ENCODE results near the gene ACVR1B.
A peak's percentile ranks its signal among the peaks of the same experiment; 100 is the strongest.

ACVR1B gene

GRCh38 chr12:52011602-52012214, 60.2 kb downstream of the ACVR1B start:
- DNase-seq (ENCODE audit: insufficient read length, low spot score) (no peak), FAIRE-seq (no peak)
- TF ChIP-seq POLR2AphosphoS5 (IDR thresholded peaks at IDR 0.05; ENCODE audit: low read depth, low read length), result no peak
- TF ChIP-seq POLR2A (IDR thresholded peaks at IDR 0.05; ENCODE audit: low read depth, low read length), result no peak
- TF ChIP-seq SPI1 (IDR thresholded peaks at IDR 0.05; ENCODE audit: low read depth, low read length), result no peak
- no peak for TF ChIP-seq PAX5 (IDR thresholded peaks at IDR 0.05; ENCODE audit: insufficient read depth, low read length, severe bottlenecking)
- no peak for TF ChIP-seq POU2F2 (IDR thresholded peaks at IDR 0.05; ENCODE audit: low read depth, low read length)
- no peak for TF ChIP-seq TAF1 (IDR thresholded peaks at IDR 0.05; ENCODE audit: low read depth, low read length)

DNA sequence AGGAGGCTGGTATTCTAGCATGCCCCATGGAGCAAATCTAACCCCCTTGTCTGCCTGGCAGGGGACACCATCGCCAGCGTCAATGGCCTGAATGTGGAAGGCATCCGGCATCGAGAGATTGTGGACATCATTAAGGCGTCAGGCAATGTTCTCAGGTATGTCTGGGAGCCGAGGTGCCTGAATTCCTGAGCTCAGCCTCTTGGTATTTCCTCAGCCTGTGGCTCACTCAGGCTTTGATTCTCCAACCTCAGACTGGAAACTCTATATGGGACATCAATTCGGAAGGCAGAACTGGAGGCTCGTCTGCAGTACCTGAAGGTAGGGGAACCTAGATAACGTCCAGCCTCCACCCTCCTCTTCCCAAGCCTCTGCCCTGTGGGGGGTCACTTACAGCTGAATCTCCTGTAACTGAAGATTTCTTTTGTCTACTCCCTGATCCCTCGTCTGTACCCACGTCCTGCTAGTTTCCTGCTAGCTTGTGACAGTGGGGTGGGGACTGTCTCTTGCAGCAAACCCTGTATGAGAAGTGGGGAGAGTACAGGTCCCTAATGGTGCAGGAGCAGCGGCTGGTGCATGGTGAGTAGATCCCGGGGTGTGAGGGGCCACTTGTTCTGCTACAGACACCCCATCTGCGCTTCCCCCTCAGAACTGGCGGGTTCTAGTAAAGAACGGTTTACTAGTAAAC, 62.3 kb downstream of the ACVR1B start:
- FAIRE-seq (no peak), DNase-seq (ENCODE audit: insufficient read length, low spot score) (no peak)
- TF ChIP-seq PAX5 (IDR thresholded peaks at IDR 0.05; ENCODE audit: insufficient read depth, low read length, severe bottlenecking) (no peak), SPI1 (IDR thresholded peaks at IDR 0.05; ENCODE audit: low read depth, low read length) (no peak), POLR2A (IDR thresholded peaks at IDR 0.05; ENCODE audit: low read depth, low read length) (no peak), POLR2AphosphoS5 (IDR thresholded peaks at IDR 0.05; ENCODE audit: low read depth, low read length) (no peak), TAF1 (IDR thresholded peaks at IDR 0.05; ENCODE audit: low read depth, low read length) (no peak), POU2F2 (IDR thresholded peaks at IDR 0.05; ENCODE audit: low read depth, low read length) (no peak)

DNA sequence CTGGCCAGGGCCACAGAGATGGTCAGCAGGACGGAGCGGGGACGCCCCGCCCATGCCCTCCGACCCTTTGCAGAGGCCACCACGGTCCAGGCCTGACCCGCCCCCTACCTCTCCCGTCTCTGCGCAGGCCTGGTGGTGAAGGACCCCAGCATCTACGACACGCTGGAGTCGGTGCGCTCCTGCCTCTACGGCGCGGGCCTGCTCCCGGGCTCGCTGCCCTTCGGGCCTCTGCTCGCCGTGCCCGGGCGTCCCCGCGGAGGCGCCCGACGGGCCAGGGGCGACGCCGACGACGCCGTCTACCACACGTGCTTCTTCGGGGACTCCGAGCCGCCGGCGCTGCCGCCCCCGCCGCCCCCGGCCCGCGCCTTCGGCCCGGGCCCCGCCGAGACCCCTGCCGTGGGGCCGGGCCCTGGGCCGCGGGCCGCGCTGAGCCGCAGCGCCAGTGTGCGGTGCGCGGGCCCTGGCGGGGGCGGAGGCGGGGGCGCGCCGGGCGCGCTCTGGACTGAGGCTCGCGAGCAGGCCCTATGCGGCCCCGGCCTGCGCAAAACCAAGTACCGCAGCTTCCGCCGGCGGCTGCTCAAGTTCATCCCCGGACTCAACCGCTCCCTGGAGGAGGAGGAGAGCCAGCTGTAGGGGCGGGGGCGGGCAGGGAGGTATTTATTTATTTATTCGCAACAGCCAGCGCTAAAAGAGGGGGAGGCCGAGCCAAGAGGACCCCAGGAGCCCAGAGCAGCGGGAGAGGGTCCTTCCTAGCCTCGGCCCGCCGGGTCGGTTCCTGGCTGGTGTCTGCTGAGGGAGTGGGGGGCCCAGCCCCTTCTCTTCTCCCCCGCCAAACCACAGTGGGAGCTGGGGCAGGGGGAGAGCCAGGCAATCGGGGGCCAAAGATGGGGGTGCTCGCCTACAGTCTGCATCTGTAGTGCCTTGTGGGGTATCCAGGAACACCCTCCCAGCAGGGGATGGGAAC, 63.4 kb downstream of the ACVR1B start:
- TF ChIP-seq SPI1 (IDR thresholded peaks at IDR 0.05; ENCODE audit: low read depth, low read length) (no peak), TAF1 (IDR thresholded peaks at IDR 0.05; ENCODE audit: low read depth, low read length) (no peak), POLR2A (IDR thresholded peaks at IDR 0.05; ENCODE audit: low read depth, low read length) (no peak), POLR2AphosphoS5 (IDR thresholded peaks at IDR 0.05; ENCODE audit: low read depth, low read length) (no peak), PAX5 (IDR thresholded peaks at IDR 0.05; ENCODE audit: insufficient read depth, low read length, severe bottlenecking) (no peak), POU2F2 (IDR thresholded peaks at IDR 0.05; ENCODE audit: low read depth, low read length) (no peak)
- FAIRE-seq (no peak), DNase-seq (ENCODE audit: insufficient read length, low spot score) (no peak)

DNA sequence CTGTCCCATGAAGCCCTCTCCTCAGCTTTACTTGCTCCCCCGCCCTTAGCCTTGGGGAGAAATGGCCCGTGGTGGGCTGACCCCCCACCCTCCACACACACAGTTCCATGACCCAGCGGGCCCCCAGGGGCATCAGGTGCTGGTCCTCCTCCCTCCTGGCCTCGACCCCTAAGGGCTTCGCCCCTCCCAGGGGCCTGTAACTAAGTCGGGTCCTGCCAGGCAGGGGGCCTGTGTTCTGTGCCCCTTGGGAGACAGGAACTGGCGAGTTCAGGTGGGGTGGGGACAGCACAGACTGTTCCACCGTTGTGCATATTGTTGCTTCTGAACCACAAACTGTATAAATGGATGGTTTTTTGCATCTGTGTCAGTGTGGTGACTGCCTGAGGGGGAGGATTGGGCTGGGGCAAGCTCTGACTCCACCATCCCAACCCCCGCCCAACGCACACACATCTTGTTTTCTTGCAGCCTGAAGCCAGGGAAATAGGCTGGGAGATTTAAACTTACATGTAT, 64.1 kb downstream of the ACVR1B start:
- DNase-seq (ENCODE audit: insufficient read length, low spot score) (no peak), FAIRE-seq (no peak)
- TF ChIP-seq TAF1 (IDR thresholded peaks at IDR 0.05; ENCODE audit: low read depth, low read length) (no peak), POLR2A (IDR thresholded peaks at IDR 0.05; ENCODE audit: low read depth, low read length) (no peak), PAX5 (IDR thresholded peaks at IDR 0.05; ENCODE audit: insufficient read depth, low read length, severe bottlenecking) (no peak), SPI1 (IDR thresholded peaks at IDR 0.05; ENCODE audit: low read depth, low read length) (no peak), POLR2AphosphoS5 (IDR thresholded peaks at IDR 0.05; ENCODE audit: low read depth, low read length) (no peak), POU2F2 (IDR thresholded peaks at IDR 0.05; ENCODE audit: low read depth, low read length) (no peak)

- DNase-seq (ENCODE audit: insufficient read length, low spot score) (no peak), FAIRE-seq (no peak)
- TF ChIP-seq POLR2AphosphoS5 (IDR thresholded peaks at IDR 0.05; ENCODE audit: low read depth, low read length), result no peak
- TF ChIP-seq POLR2A (IDR thresholded peaks at IDR 0.05; ENCODE audit: low read depth, low read length), result no peak
- no peak for TF ChIP-seq POU2F2 (IDR thresholded peaks at IDR 0.05; ENCODE audit: low read depth, low read length)
- TF ChIP-seq TAF1 (IDR thresholded peaks at IDR 0.05; ENCODE audit: low read depth, low read length), result no peak
- TF ChIP-seq SPI1 (IDR thresholded peaks at IDR 0.05; ENCODE audit: low read depth, low read length), result no peak
- no peak for TF ChIP-seq PAX5 (IDR thresholded peaks at IDR 0.05; ENCODE audit: insufficient read depth, low read length, severe bottlenecking)
Measured at GRCh38 chr12:52018433-52019112, 67.1 kb downstream of the ACVR1B start.

DNA sequence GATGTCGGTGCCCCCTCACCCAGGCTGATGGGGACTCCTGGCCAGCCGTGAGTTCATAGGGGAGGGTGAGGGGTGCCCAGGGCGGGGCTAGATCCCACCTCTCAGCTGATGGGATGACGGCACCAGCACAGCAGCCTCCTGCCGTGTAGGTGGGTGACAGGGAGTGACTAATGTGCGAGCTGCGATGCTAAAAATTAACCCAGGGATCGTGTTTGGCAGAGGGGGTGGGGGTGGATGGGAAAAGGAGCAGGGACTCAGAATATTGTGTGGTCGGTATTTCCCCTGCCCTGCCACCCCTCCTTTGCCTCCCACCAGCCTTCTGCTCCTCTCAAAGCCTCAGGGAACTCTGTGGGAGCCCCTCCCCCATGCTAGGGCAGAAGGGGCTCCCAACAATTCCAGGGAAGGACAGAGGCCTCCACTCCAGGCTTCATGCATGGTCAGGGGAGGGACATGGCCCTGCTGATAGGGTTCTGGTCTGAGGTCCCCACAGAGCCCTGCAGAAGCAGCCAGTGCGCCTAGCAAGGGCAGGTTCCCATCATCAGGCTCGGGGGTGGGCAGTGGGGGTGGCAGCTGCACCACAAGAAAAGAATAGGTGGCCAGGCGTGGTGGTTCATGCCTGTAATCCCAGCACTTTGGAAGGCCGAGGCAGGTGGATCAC, 67.7 kb downstream of the ACVR1B start:
- DNase-seq (ENCODE audit: insufficient read length, low spot score), result no peak
- FAIRE-seq, result no peak
- TF ChIP-seq PAX5 (IDR thresholded peaks at IDR 0.05; ENCODE audit: insufficient read depth, low read length, severe bottlenecking) (no peak), SPI1 (IDR thresholded peaks at IDR 0.05; ENCODE audit: low read depth, low read length) (no peak), POLR2AphosphoS5 (IDR thresholded peaks at IDR 0.05; ENCODE audit: low read depth, low read length) (no peak), POLR2A (IDR thresholded peaks at IDR 0.05; ENCODE audit: low read depth, low read length) (no peak), POU2F2 (IDR thresholded peaks at IDR 0.05; ENCODE audit: low read depth, low read length) (no peak), TAF1 (IDR thresholded peaks at IDR 0.05; ENCODE audit: low read depth, low read length) (no peak)

GRCh38 chr12:52020539-52021336, 69.2 kb downstream of the ACVR1B start:
- no peak for FAIRE-seq
- peak; percentile 64 for DNase-seq (ENCODE audit: insufficient read length, low spot score)
- TF ChIP-seq POU2F2 (IDR thresholded peaks at IDR 0.05; ENCODE audit: low read depth, low read length), result no peak
- 0 out of 2 replicates have a peak, but pooled peaks have one; percentile 7 for TF ChIP-seq SPI1 (IDR thresholded peaks at IDR 0.05; ENCODE audit: low read depth, low read length)
- no peak for TF ChIP-seq PAX5 (IDR thresholded peaks at IDR 0.05; ENCODE audit: insufficient read depth, low read length, severe bottlenecking)
- no peak for TF ChIP-seq TAF1 (IDR thresholded peaks at IDR 0.05; ENCODE audit: low read depth, low read length)
- TF ChIP-seq POLR2A (IDR thresholded peaks at IDR 0.05; ENCODE audit: low read depth, low read length), result no peak
- no peak for TF ChIP-seq POLR2AphosphoS5 (IDR thresholded peaks at IDR 0.05; ENCODE audit: low read depth, low read length)

Measured in GM12891 (cell line).